ENCODE results near the gene FAM53A. TPM values are rescaled to one million over a fixed set of nuclear protein-coding genes. Genes with fewer than 3 reads are reported as not detected.

FAM53A gene
- total and polyA plus RNA-seq, 10 of the 15 experiments (the other 5 are each of a cell fraction or from before 2014, with no cell fraction given) = 0.02 to 0.87 (median 0.38) TPM; not detected in 2

- POLR2A ChIA-PET = no interaction called here
- in situ Hi-C loops (cut with MboI) = no loop called here
These were observed 75.2 kb downstream of the FAM53A start for GRCh38 chr4:1608821-1609500.

GRCh38 chr4:1608196-1608820 is 75.8 kb downstream of the FAM53A start:
- Histone ChIP-seq H3K4me3 (no peak overlapping the region), H3K9ac (ENCODE audit: control insufficient read depth, insufficient read depth, low read length) (no peak overlapping the region), H4K20me1 (ENCODE audit: control insufficient read depth, insufficient read depth) (no peaks in the 10 kb centered on the region), H3K4me1 (ENCODE audit: control insufficient read depth, insufficient read depth, low read length) (no peaks in the 10 kb centered on the region), H3K27ac (ENCODE audit: control insufficient read depth, insufficient read depth) (no peak overlapping the region), H3K36me3 (ENCODE audit: control insufficient read depth in 2 of 2, insufficient read depth in 2 of 2, low read length in 1 of 2) (no peaks in the 10 kb centered on the region), H2AFZ (ENCODE audit: control insufficient read depth, low read depth, low read length) (no peak overlapping the region), H3K9me3 (replicated peaks; ENCODE audit: control insufficient read depth, insufficient read depth, low read length) (no peaks in the 10 kb centered on the region), H3K79me2 (ENCODE audit: control insufficient read depth, insufficient read depth, low read length) (no peaks in the 10 kb centered on the region), H3K4me2 (ENCODE audit: control insufficient read depth, insufficient read depth) (no peak overlapping the region), H3K27me3 (replicated peaks in 1 of 2; ENCODE audit: control insufficient read depth in 2 of 2, insufficient read depth in 2 of 2, low read length in 1 of 2) (no peaks in the 10 kb centered on the region)
- SMC1A ChIA-PET (ENCODE audit: uncharacterized antibody, unreplicated experiment) = no interaction called here
- CTCF ChIA-PET = no interaction called here
- RAD21 ChIA-PET (ENCODE audit: unreplicated experiment) = no interaction called here
- ATAC-seq = no peak
- intact Hi-C loops (cut with micrococcal nuclease; ENCODE audit: unreplicated experiment) = no loop called here
- no peak for DNase-seq (ENCODE audit: low read depth, low spot score)
- WGBS (ENCODE audit: insufficient coverage, insufficient replicate concordance, low lambda C conversion rate, missing lambda C conversion rate) = 36% methylated on average over 23 of the region's 24 CpGs
- TF ChIP-seq EGR1 (IDR thresholded peaks at IDR 0.05; ENCODE audit: borderline replicate concordance in 1 of 2, low read depth in 2 of 2, low read length in 2 of 2) (no peak), MXI1 (IDR thresholded peaks at IDR 0.05; ENCODE audit: low read depth, low read length) (no peak), LARP7 (IDR thresholded peaks at IDR 0.05) (no peak), FOS (IDR thresholded peaks at IDR 0.05; ENCODE audit: borderline replicate concordance, extremely low read depth, insufficient read length) (no peak), SREBF2 (IDR thresholded peaks at IDR 0.05; ENCODE audit: low read length) (no peak)
- no peak for FAIRE-seq
- in situ Hi-C loops (cut with MboI) = no loop called here
- no TSS peak for BruUV-seq (replicated peaks)
- POLR2A ChIA-PET = no interaction called here

More at GRCh38 chr4:1608821-1609500, 75.2 kb downstream of the FAM53A start:
- Histone ChIP-seq H2AFZ (ENCODE audit: control insufficient read depth, low read depth, low read length) (no peak overlapping the region), H3K4me2 (ENCODE audit: control insufficient read depth, insufficient read depth) (no peak overlapping the region), H3K79me2 (ENCODE audit: control insufficient read depth, insufficient read depth, low read length) (no peaks in the 10 kb centered on the region), H3K27ac (ENCODE audit: control insufficient read depth, insufficient read depth) (no peak overlapping the region), H3K27me3 (replicated peaks in 1 of 2; ENCODE audit: control insufficient read depth in 2 of 2, insufficient read depth in 2 of 2, low read length in 1 of 2) (no peaks in the 10 kb centered on the region), H4K20me1 (ENCODE audit: control insufficient read depth, insufficient read depth) (no peaks in the 10 kb centered on the region), H3K9ac (ENCODE audit: control insufficient read depth, insufficient read depth, low read length) (no peak overlapping the region), H3K36me3 (ENCODE audit: control insufficient read depth in 2 of 2, insufficient read depth in 2 of 2, low read length in 1 of 2) (no peaks in the 10 kb centered on the region), H3K4me3 (no peak overlapping the region), H3K9me3 (replicated peaks; ENCODE audit: control insufficient read depth, insufficient read depth, low read length) (no peaks in the 10 kb centered on the region), H3K4me1 (ENCODE audit: control insufficient read depth, insufficient read depth, low read length) (no peaks in the 10 kb centered on the region)
- 28% methylated on average over 17 of the region's 17 CpGs for WGBS (ENCODE audit: insufficient coverage, insufficient replicate concordance, low lambda C conversion rate, missing lambda C conversion rate)
- no TSS peak for BruUV-seq (replicated peaks)
- ChIA-PET SMC1A (ENCODE audit: uncharacterized antibody, unreplicated experiment) (no interaction called here), RAD21 (ENCODE audit: unreplicated experiment) (no interaction called here), CTCF (no interaction called here)
- TF ChIP-seq TCF12 (IDR thresholded peaks at IDR 0.05; ENCODE audit: low read depth, low read length) (no peak), PAX5 (IDR thresholded peaks at IDR 0.05; ENCODE audit: borderline replicate concordance, low read depth, low read length) (no peak), NFIC (IDR thresholded peaks at IDR 0.05; ENCODE audit: low read depth, low read length) (no peak), WRNIP1 (IDR thresholded peaks at IDR 0.05; ENCODE audit: borderline replicate concordance, low read depth, low read length) (no peak), POLR2AphosphoS5 (IDR thresholded peaks at IDR 0.05; ENCODE audit: low read length) (no peak), MTA3 (IDR thresholded peaks at IDR 0.05; ENCODE audit: borderline replicate concordance, low read length) (no peak), NR2F1 (conservative IDR thresholded peaks at IDR 0.05) (no peak), PAX8 (IDR thresholded peaks at IDR 0.05) (no peak), SPI1 (IDR thresholded peaks at IDR 0.05; ENCODE audit: borderline replicate concordance, insufficient read depth, low read depth, low read length) (no peak)
- DNase-seq (ENCODE audit: low read depth, low spot score) = no peak
- intact Hi-C loops (cut with micrococcal nuclease; ENCODE audit: unreplicated experiment) = no loop called here
- ATAC-seq = no peak
- no peak for FAIRE-seq

Measured in GM12878 (cell line).